H1 (cell line): ENCODE measurements around the gene ME3. TPM values are rescaled to one million over a fixed set of nuclear protein-coding genes. Genes with fewer than 3 reads are reported as not detected.

Source experiments
- BACH1 ChIP-seq: IDR thresholded peaks from 2 replicates; pipeline ENCODE4 v1.6.1; 2012; ENCODE audit warnings: low read length, improper control_type of control experiment
- TAF1 ChIP-seq: IDR thresholded peaks from 2 replicates; pipeline ENCODE4 v1.6.1; 2011; ENCODE audit warnings: mild to moderate bottlenecking, low read depth, low read length
- polyA plus RNA-seq, 7 experiments: library from polyadenylated mRNA; depleted of rRNA in 3 of 7; stranded (reverse) in 5 of 7; unstranded in 2 of 7; fragments of >200 nt in 5 of 7; fragments of 200-250 nt in 2 of 7; gene quantifications; 1 replicate in 5 of 7; 2 replicates in 1 of 7; 4 replicates in 1 of 7; pipeline versions ENCODE4 v1.2.1 to v1.2.3, GENCODE V29; 2011 to 2013; ENCODE audit warnings: missing spikeins in 2 of 7, mixed read lengths in 2 of 7
- total RNA-seq: library from RNA; stranded (reverse); fragmentation: NEBNext Ultra II Directional; extraction: Animal tissue kit (Norgen Biotek cat#: 25700); gene quantifications from 2 replicates; pipeline ENCODE4 v1.2.1, GENCODE V29; 2021

The ME3 gene
- total and polyA plus RNA-seq, 2 of the 8 experiments (the other 6 are each of a cell fraction or from before 2014, with no cell fraction given), result 1.5 to 2.8 TPM

DNA sequence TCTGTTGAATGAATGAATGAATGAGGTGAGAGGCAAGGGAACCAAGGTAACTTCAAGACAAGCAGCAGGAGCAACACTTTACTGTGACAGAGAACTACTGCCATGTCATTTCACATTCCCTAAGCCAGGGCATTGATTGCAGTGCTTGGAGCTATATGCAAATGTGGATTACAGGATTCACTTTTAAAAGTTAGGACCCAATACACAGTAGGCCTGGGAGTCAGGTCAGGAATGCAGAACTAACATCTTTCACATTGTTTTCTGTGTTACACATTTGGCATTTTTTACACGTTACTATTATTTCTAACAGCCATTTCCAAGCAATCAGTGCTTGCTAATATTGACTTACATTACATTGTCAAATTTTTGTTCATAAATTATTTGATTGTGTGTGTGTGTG lies 26.2 kb upstream of the ME3 start (continued):
- TF ChIP-seq BACH1, result no peak
- TF ChIP-seq TAF1, result no peak
- TF ChIP-seq, all 59 proteins: peak for 0
